H9 (cell line): ENCODE data around the gene GGNBP2. TPM values are rescaled to one million over a fixed set of nuclear protein-coding genes. Genes with fewer than 3 reads are reported as not detected.

Source experiments
- DNase-seq: peaks from one replicate; pipeline ENCODE4 v3.0.0-alpha.2; 2017
- H2AFZ ChIP-seq: one replicate; pipeline ENCODE4 v1.6.1; 2013; ENCODE audit warnings: mild to moderate bottlenecking, low read length, control low read depth, moderate library complexity
- H2AK5ac ChIP-seq: 2 replicates; pipeline ENCODE4 v1.6.1; 2013; ENCODE audit warnings: low read length, control low read depth, mixed read lengths; ENCODE audit not compliant: insufficient read length
- H2BK120ac ChIP-seq: one replicate; pipeline ENCODE4 v1.6.1; 2013; ENCODE audit warnings: low read depth, mild to moderate bottlenecking, low read length, control low read depth, inconsistent platforms; ENCODE audit not compliant: poor library complexity, severe bottlenecking
- H2BK12ac ChIP-seq: 2 replicates; pipeline ENCODE4 v1.6.1; 2013; ENCODE audit warnings: low read length, control low read depth, mixed read lengths, low read depth; ENCODE audit not compliant: insufficient read length
- H2BK15ac ChIP-seq: 2 replicates; pipeline ENCODE4 v1.6.1; 2013; ENCODE audit warnings: low read depth, low read length, control low read depth
- H2BK20ac ChIP-seq: one replicate; pipeline ENCODE4 v1.6.1; 2013; ENCODE audit warnings: low read depth, mild to moderate bottlenecking, low read length, control low read depth, inconsistent platforms; ENCODE audit not compliant: poor library complexity, severe bottlenecking
- H2BK5ac ChIP-seq: 2 replicates; pipeline ENCODE4 v1.6.1; 2013; ENCODE audit warnings: low read length, control low read depth, mixed read lengths; ENCODE audit not compliant: insufficient read length
- H3K14ac ChIP-seq: 2 replicates; pipeline ENCODE4 v1.6.1; 2013; ENCODE audit warnings: low read length, control low read depth; ENCODE audit not compliant: insufficient read depth
- H3K18ac ChIP-seq: 2 replicates; pipeline ENCODE4 v1.6.1; 2013; ENCODE audit warnings: low read depth, mild to moderate bottlenecking, mixed read lengths, low read length, control low read depth; ENCODE audit not compliant: insufficient read length
- H3K23ac ChIP-seq: 2 replicates; pipeline ENCODE4 v1.6.1; 2013; ENCODE audit warnings: low read length, control low read depth, mixed read lengths, low read depth; ENCODE audit not compliant: insufficient read length
- H3K23me2 ChIP-seq: 2 replicates; pipeline ENCODE4 v1.6.1; 2013; ENCODE audit warnings: low read depth, mild to moderate bottlenecking, mixed read lengths, low read length, control low read depth; ENCODE audit not compliant: insufficient read length, poor library complexity, severe bottlenecking
- H3K27ac ChIP-seq: 2 replicates; pipeline ENCODE4 v1.5.1; 2013; ENCODE audit warnings: low read length, control low read depth, mixed read lengths, low read depth; ENCODE audit not compliant: insufficient read length
- H3K27me3 ChIP-seq: 2 replicates; pipeline ENCODE4 v1.6.1; 2013; ENCODE audit warnings: low read length, control low read depth, inconsistent platforms; ENCODE audit not compliant: insufficient read depth
- H3K4ac ChIP-seq: 2 replicates; pipeline ENCODE4 v1.6.1; 2013; ENCODE audit warnings: low read depth, mild to moderate bottlenecking, control low read depth, inconsistent platforms, low read length, moderate library complexity
- H3K4me1 ChIP-seq: 2 replicates; pipeline ENCODE4 v1.6.1; 2013; ENCODE audit warnings: low read length, control low read depth, inconsistent platforms; ENCODE audit not compliant: insufficient read depth
- H3K4me2 ChIP-seq: 2 replicates; pipeline ENCODE4 v1.6.1; 2013; ENCODE audit warnings: low read length, control low read depth, mixed read lengths; ENCODE audit not compliant: insufficient read length, insufficient read depth
- H3K56ac ChIP-seq: 2 replicates; pipeline ENCODE4 v1.6.1; 2013; ENCODE audit warnings: low read depth, mild to moderate bottlenecking, mixed read lengths, low read length, control low read depth; ENCODE audit not compliant: insufficient read length
- H3K79me1 ChIP-seq: 2 replicates; pipeline ENCODE4 v1.6.1; 2013; ENCODE audit warnings: low read depth, mild to moderate bottlenecking, moderate library complexity, low read length, control low read depth, inconsistent platforms; ENCODE audit not compliant: insufficient read depth, poor library complexity, severe bottlenecking
- H3K79me2 ChIP-seq: 2 replicates; pipeline ENCODE4 v1.6.1; 2013; ENCODE audit warnings: low read length, control low read depth, inconsistent platforms; ENCODE audit not compliant: insufficient read depth
- H3K9ac ChIP-seq: 2 replicates; pipeline ENCODE4 v1.6.1; 2013; ENCODE audit warnings: low read length, control low read depth, mixed read lengths; ENCODE audit not compliant: insufficient read length; ENCODE audit errors: extremely low read depth
- H3K9me3 ChIP-seq: one replicate; pipeline ENCODE4 v1.6.1; 2013; ENCODE audit warnings: low read depth, low read length, inconsistent platforms; ENCODE audit not compliant: control insufficient read depth
- H3T11ph ChIP-seq: one replicate; pipeline ENCODE4 v1.6.1; 2013; ENCODE audit warnings: mild to moderate bottlenecking, low read length, control low read depth, inconsistent platforms
- H4K20me1 ChIP-seq: one replicate; pipeline ENCODE4 v1.6.1; 2013; ENCODE audit not compliant: control insufficient read depth, insufficient read length, insufficient read depth
- H4K5ac ChIP-seq: 2 replicates; pipeline ENCODE4 v1.6.1; 2013; ENCODE audit warnings: low read depth, mild to moderate bottlenecking, mixed read lengths, low read length, control low read depth; ENCODE audit not compliant: insufficient read length
- H4K8ac ChIP-seq: replicated peaks from 2 replicates; pipeline ENCODE4 v1.6.1; 2013; ENCODE audit warnings: low read length, control low read depth, mixed read lengths, low read depth; ENCODE audit not compliant: insufficient read length
- H4K91ac ChIP-seq: 2 replicates; pipeline ENCODE4 v1.6.1; 2013; ENCODE audit warnings: low read depth, mild to moderate bottlenecking, moderate library complexity, mixed read lengths, low read length, control low read depth; ENCODE audit not compliant: insufficient read length
- H3K27ac Mint-ChIP-seq, 3 experiments: 2 replicates in 2 of 3; 3 replicates in 1 of 3; pipeline ENCODE4 v1.8.0; 2020 to 2021; ENCODE audit warnings: mixed read lengths in 3 of 3, mild to moderate bottlenecking in 1 of 3, moderate library complexity in 1 of 3
- H3K27me3 Mint-ChIP-seq: 2 replicates; pipeline ENCODE4 v1.8.0; 2021; ENCODE audit warnings: low read depth, mild to moderate bottlenecking, moderate library complexity, mixed read lengths
- H3K36me3 Mint-ChIP-seq, 3 experiments: 2 replicates in 2 of 3; 3 replicates in 1 of 3; pipeline ENCODE4 v1.8.0; 2020 to 2021; ENCODE audit warnings: low read depth in 3 of 3, mixed read lengths in 3 of 3; ENCODE audit not compliant: insufficient read depth in 1 of 3
- H3K4me1 Mint-ChIP-seq, 2 experiments: 2 replicates each; pipeline ENCODE4 v1.8.0; 2020; ENCODE audit warnings: mixed read lengths in 2 of 2
- H3K4me3 Mint-ChIP-seq, 2 experiments: 2 replicates in 1 of 2; 3 replicates in 1 of 2; pipeline ENCODE4 v1.8.0; 2020 to 2021; ENCODE audit warnings: mild to moderate bottlenecking in 2 of 2, mixed read lengths in 2 of 2, moderate library complexity in 1 of 2
- H3K9me3 Mint-ChIP-seq, 2 experiments: 2 replicates in 1 of 2; 3 replicates in 1 of 2; pipeline ENCODE4 v1.8.0; 2020; ENCODE audit warnings: mild to moderate bottlenecking in 2 of 2, mixed read lengths in 2 of 2, moderate library complexity in 1 of 2
- WGBS: extraction: QIAGEN DNeasy Blood & Tissue Kit; methylation state at CpG from one replicate; pipeline ENCODE4 v1.1.7; 2013; ENCODE audit warnings: missing lambda C conversion rate, low lambda C conversion rate, mixed read lengths; ENCODE audit not compliant: insufficient read length; ENCODE audit errors: extremely low coverage; 5-methylcytosine and 5-hydroxymethylcytosine counted together
- total RNA-seq: library from RNA; stranded (reverse); gene quantifications from 2 replicates; pipeline ENCODE4 v1.2.1, GENCODE V29; 2021
- TF ChIP-seq, protein P1 (sequence below): fragments of 200-600 bp; sonication (generic); conservative IDR thresholded peaks from 3 replicates; pipeline ENCODE4 v1.8.0; 2021; ENCODE audit warnings: antibody characterized with exemption, mild to moderate bottlenecking

The GGNBP2 gene
- total RNA-seq, 1 experiment from 2014 or later, result 52.8 TPM

DNA sequence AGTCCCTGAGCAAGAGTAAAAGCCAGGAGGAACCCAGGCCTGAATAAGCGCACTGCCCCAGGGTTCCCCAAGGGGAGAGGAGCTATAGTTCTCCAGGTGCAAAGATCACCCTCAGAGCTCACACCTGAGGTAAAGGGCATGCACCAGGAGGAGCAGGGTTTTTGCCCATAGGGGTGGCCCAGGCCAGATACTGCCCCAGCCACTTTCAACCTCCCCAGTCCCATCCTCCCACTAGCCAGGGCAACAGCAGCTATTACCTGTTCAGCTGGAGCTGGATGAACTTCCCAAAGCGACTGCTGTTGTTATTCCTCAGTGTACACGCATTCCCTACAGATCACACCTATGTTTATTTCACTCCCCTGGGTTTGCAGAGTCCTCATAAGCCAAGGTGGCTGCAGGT, 29.9 kb upstream of the GGNBP2 start:
- H2BK120ac ChIP-seq, result no peak overlapping the region
- H3K4me1 Mint-ChIP-seq, result no peaks in the 10 kb centered on the region
- peak overlapping the region in 1 of 3 experiments; percentile 61; a peak in 1 of 7 replicates for H3K27ac Mint-ChIP-seq
- no peak overlapping the region for H3K14ac ChIP-seq
- no peaks in the 10 kb centered on the region for H3K79me1 ChIP-seq
- H3K18ac ChIP-seq, result no peak overlapping the region
- no peak overlapping the region for H3K23ac ChIP-seq
- no peak overlapping the region for H3K4me3 Mint-ChIP-seq
- H2BK15ac ChIP-seq, result no peak overlapping the region
- H3K23me2 ChIP-seq, result no peaks in the 10 kb centered on the region
- no peak overlapping the region for H4K8ac ChIP-seq
- no peaks in the 10 kb centered on the region for H3K9me3 Mint-ChIP-seq
- no peaks in the 10 kb centered on the region for H3K27me3 ChIP-seq
- H2BK5ac ChIP-seq, result no peak overlapping the region
- no peak overlapping the region for H3T11ph ChIP-seq
- H2AK5ac ChIP-seq, result no peak overlapping the region
- no peak overlapping the region for H3K27ac ChIP-seq
- H2AFZ ChIP-seq, result no peak overlapping the region
- H3K79me2 ChIP-seq, result no peaks in the 10 kb centered on the region
- no peak overlapping the region for H3K56ac ChIP-seq
- H4K20me1 ChIP-seq, result no peaks in the 10 kb centered on the region
- no peaks in the 10 kb centered on the region for H3K4me1 ChIP-seq
- WGBS, result no CpG with 5 or more reads among the region's 3 CpGs
- no peak overlapping the region for H3K4ac ChIP-seq
- H2BK20ac ChIP-seq, result no peak overlapping the region
- H3K36me3 Mint-ChIP-seq, result peaks cover 30 to 91% (median 86%) of the 10 kb centered on the region in 3 experiments
- no peak overlapping the region for H4K91ac ChIP-seq
- H3K9me3 ChIP-seq, result no peaks in the 10 kb centered on the region
- H2BK12ac ChIP-seq, result no peak overlapping the region
- DNase-seq, result no peak
- H4K5ac ChIP-seq, result no peak overlapping the region
- no peaks in the 10 kb centered on the region for H3K27me3 Mint-ChIP-seq
- no peak overlapping the region for H3K4me2 ChIP-seq
- H3K9ac ChIP-seq, result no peak overlapping the region
- TF ChIP-seq, protein P1, sequence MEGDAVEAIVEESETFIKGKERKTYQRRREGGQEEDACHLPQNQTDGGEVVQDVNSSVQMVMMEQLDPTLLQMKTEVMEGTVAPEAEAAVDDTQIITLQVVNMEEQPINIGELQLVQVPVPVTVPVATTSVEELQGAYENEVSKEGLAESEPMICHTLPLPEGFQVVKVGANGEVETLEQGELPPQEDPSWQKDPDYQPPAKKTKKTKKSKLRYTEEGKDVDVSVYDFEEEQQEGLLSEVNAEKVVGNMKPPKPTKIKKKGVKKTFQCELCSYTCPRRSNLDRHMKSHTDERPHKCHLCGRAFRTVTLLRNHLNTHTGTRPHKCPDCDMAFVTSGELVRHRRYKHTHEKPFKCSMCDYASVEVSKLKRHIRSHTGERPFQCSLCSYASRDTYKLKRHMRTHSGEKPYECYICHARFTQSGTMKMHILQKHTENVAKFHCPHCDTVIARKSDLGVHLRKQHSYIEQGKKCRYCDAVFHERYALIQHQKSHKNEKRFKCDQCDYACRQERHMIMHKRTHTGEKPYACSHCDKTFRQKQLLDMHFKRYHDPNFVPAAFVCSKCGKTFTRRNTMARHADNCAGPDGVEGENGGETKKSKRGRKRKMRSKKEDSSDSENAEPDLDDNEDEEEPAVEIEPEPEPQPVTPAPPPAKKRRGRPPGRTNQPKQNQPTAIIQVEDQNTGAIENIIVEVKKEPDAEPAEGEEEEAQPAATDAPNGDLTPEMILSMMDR, result no peak
